Astrocyte of the cerebellum (primary cell): ENCODE data around the gene MAP3K20.

Experiments used
- DNase-seq: peaks from one replicate; pipeline ENCODE4 v3.0.0-alpha.2; 2011; ENCODE audit warnings: low read depth
- H3K4me3 ChIP-seq: 2 replicates; pipeline ENCODE4 v1.5.1; 2011; ENCODE audit warnings: mild to moderate bottlenecking, low read depth, low read length, moderate library complexity
- in situ Hi-C: cut with HindIII; loops from 2 replicates; pipeline ENCODE4 v1.10.0; 2017; ENCODE audit warnings: low sequenced_read_pairs
- TF ChIP-seq, protein P1 (sequence below): IDR thresholded peaks from 2 replicates; pipeline ENCODE4 v1.5.1; 2012; ENCODE audit warnings: low read length, low read depth, moderate library complexity, mild to moderate bottlenecking; ENCODE audit errors: missing control alignments

MAP3K20 gene

GRCh38 chr2:173056705-173057364 is 18.8 kb upstream of the MAP3K20 start:
- TF ChIP-seq, protein P1, sequence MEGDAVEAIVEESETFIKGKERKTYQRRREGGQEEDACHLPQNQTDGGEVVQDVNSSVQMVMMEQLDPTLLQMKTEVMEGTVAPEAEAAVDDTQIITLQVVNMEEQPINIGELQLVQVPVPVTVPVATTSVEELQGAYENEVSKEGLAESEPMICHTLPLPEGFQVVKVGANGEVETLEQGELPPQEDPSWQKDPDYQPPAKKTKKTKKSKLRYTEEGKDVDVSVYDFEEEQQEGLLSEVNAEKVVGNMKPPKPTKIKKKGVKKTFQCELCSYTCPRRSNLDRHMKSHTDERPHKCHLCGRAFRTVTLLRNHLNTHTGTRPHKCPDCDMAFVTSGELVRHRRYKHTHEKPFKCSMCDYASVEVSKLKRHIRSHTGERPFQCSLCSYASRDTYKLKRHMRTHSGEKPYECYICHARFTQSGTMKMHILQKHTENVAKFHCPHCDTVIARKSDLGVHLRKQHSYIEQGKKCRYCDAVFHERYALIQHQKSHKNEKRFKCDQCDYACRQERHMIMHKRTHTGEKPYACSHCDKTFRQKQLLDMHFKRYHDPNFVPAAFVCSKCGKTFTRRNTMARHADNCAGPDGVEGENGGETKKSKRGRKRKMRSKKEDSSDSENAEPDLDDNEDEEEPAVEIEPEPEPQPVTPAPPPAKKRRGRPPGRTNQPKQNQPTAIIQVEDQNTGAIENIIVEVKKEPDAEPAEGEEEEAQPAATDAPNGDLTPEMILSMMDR: no peak
- in situ Hi-C loops: no loop called here
- no peak for DNase-seq
- no peak overlapping the region for H3K4me3 ChIP-seq

- no peak overlapping the region for H3K4me3 ChIP-seq
- in situ Hi-C loops: no loop called here
- DNase-seq: no peak
- TF ChIP-seq, protein P1: no peak
These were observed 17.5 kb upstream of the MAP3K20 start for GRCh38 chr2:173058097-173058496.

- no peak for DNase-seq
These were observed 17.0 kb upstream of the MAP3K20 start for GRCh38 chr2:173058673-173059072.

GRCh38 chr2:173059292-173059691 is 16.4 kb upstream of the MAP3K20 start:
- TF ChIP-seq, protein P1: no peak
- no peak overlapping the region for H3K4me3 ChIP-seq
- in situ Hi-C loops: no loop called here
- DNase-seq: no peak

More at GRCh38 chr2:173058673-173059072, 17.0 kb upstream of the MAP3K20 start:
- no peak overlapping the region for H3K4me3 ChIP-seq
- TF ChIP-seq, protein P1: no peak
- in situ Hi-C loops: no loop called here

DNA sequence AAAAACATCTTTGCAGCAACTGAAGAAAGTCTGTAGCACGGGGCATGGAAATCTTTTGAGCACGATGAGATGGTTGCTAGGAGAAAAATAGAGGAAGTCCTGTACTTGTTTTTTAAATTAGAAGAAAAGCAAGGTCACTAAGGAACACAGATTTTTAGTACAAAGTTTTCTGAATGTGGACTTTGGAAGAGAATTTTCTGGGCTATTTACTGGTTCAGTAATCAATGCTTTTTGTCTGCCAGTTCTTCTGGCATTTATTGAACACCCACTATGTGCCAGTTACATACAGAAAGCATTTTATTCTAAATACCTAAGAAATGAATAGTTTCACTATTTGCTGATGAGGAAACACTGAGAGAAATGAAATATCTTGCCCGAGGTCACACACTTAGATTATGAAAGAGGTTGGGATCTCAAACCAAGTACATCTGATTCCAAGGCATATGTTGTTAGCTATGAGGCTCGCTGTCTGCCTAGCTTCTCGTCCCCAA is 15.6 kb upstream of the MAP3K20 start:
- TF ChIP-seq, protein P1: no peak
- in situ Hi-C loops: no loop called here
- no peak overlapping the region for H3K4me3 ChIP-seq
- no peak for DNase-seq

DNA sequence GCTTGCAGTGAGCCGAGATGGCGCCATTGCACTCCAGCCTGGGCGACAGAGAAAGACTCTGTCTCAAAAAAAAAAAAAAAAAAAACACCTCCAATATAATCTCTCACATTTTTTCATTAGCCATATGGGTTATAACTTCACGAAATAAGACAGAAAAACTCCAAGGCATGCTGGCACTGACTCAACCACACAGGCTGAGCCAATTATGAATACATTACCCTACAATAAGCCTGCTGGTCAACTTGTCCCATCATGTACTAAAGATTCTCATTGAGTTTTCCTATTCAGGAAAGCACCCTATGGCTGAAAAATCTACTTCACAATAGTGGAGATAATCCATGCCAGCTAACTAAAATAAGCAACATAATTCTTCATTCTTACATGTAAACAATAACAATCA is 12.8 kb upstream of the MAP3K20 start:
- in situ Hi-C loops: no loop called here
- H3K4me3 ChIP-seq: no peak overlapping the region
- TF ChIP-seq, protein P1: no peak
- no peak for DNase-seq
